SK-N-SH (cell line): ENCODE data around the gene KCTD17. TPM values are rescaled to one million over a fixed set of nuclear protein-coding genes. Genes with fewer than 3 reads are reported as not detected.

Source experiments
- CTCF ChIA-PET: fragments of 300-600, 350-600 bp; formaldehyde crosslinking; extraction: SDS; loops from one replicate; lab custom pipeline; 2021; lab: Yijun Ruan, JAX
- POLR2A ChIA-PET: fragments of 350-600 bp; sonication (Branson Sonifier 250); formaldehyde crosslinking; extraction: SDS; loops from one replicate; lab custom pipeline; 2020; ENCODE audit warnings: antibody characterized with exemption, inconsistent platforms; lab: Yijun Ruan, JAX
- DNase-seq: peaks from one replicate; pipeline ENCODE4 v3.0.0; 2012
- H2AFZ ChIP-seq: fragments of 200-600 bp; sonication (generic); 2 replicates; pipeline ENCODE4 v1.8.1; 2016; ENCODE audit warnings: antibody characterized with exemption, mild to moderate bottlenecking, low read depth
- H3F3A ChIP-seq: fragments of 200-600 bp; sonication (generic); replicated peaks from 2 replicates; pipeline ENCODE3; 2016; ENCODE audit warnings: antibody characterized with exemption, mild to moderate bottlenecking; ENCODE audit not compliant: insufficient read depth
- H3K27ac ChIP-seq, 2 experiments: fragments of 200-500 bp in 1 of 2; fragments of 200-600 bp in 1 of 2; sonication (Bioruptor generic) in 1 of 2; sonication (generic), shearing (Covaris generic) in 1 of 2; 2 replicates each; pipeline versions ENCODE4 v1.5.1 to v1.6.1; 2014 to 2016; ENCODE audit warnings: low read depth in 2 of 2, inconsistent platforms in 1 of 2, low read length in 1 of 2, mild to moderate bottlenecking in 1 of 2, mixed read lengths in 1 of 2
- H3K27me3 ChIP-seq: fragments of 200-600 bp; sonication (generic), shearing (Covaris generic); 2 replicates; pipeline ENCODE4 v1.6.1; 2016; ENCODE audit warnings: mixed run types; ENCODE audit not compliant: insufficient read depth
- H3K36me3 ChIP-seq, 2 experiments: fragments of 200-500 bp in 1 of 2; fragments of 200-600 bp in 1 of 2; sonication (Bioruptor generic) in 1 of 2; sonication (generic) in 1 of 2; replicated peaks in 1 of 2; 2 replicates each; pipeline versions ENCODE3 to v1.5.1; 2014 to 2016; ENCODE audit warnings: low read length in 1 of 2, mild to moderate bottlenecking in 1 of 2; ENCODE audit not compliant: insufficient read depth in 2 of 2, control insufficient read depth in 1 of 2
- H3K4me1 ChIP-seq, 2 experiments: fragments of 200-500 bp in 1 of 2; fragments of 200-600 bp in 1 of 2; sonication (Bioruptor generic) in 1 of 2; sonication (generic), shearing (Covaris generic) in 1 of 2; 2 replicates each; pipeline versions ENCODE4 v1.5.1 to v1.6.1; 2014 to 2016; ENCODE audit warnings: low read depth in 1 of 2, low read length in 1 of 2, mixed run types in 1 of 2; ENCODE audit not compliant: insufficient read depth in 2 of 2, control insufficient read depth in 1 of 2
- H3K4me2 ChIP-seq: fragments of 200-600 bp; sonication (generic), shearing (Covaris generic); 2 replicates; pipeline ENCODE4 v1.6.1; 2017; ENCODE audit warnings: mixed run types
- H3K4me3 ChIP-seq, 2 experiments: fragments of 200-500 bp in 1 of 2; fragments of 200-600 bp in 1 of 2; sonication (Bioruptor generic) in 1 of 2; sonication (generic), shearing (Covaris generic) in 1 of 2; 2 replicates each; pipeline versions ENCODE4 v1.5.1 to v1.8.1; 2014 to 2016; ENCODE audit warnings: low read depth in 2 of 2, inconsistent platforms in 1 of 2, low read length in 1 of 2, mild to moderate bottlenecking in 1 of 2, mixed read lengths in 1 of 2, moderate library complexity in 1 of 2
- H3K79me2 ChIP-seq: fragments of 200-600 bp; sonication (generic); 2 replicates; pipeline ENCODE4 v1.8.1; 2017; ENCODE audit warnings: mild to moderate bottlenecking; ENCODE audit not compliant: insufficient read depth
- H3K9ac ChIP-seq: fragments of 200-600 bp; sonication (generic); 2 replicates; pipeline ENCODE4 v1.6.1; 2017; ENCODE audit warnings: mixed run types
- H3K9me2 ChIP-seq: fragments of 200-600 bp; sonication (generic); 2 replicates; pipeline ENCODE4 v1.6.1; 2017; ENCODE audit warnings: mixed run types
- H3K9me3 ChIP-seq: fragments of 200-600 bp; sonication (generic); 2 replicates; pipeline ENCODE4 v1.6.1; 2017; ENCODE audit warnings: mixed run types, mild to moderate bottlenecking, moderate library complexity
- H4K20me1 ChIP-seq: fragments of 200-600 bp; sonication (generic); 2 replicates; pipeline ENCODE4 v1.6.1; 2017; ENCODE audit warnings: mild to moderate bottlenecking, mixed run types; ENCODE audit not compliant: insufficient read depth
- FOSL2 ChIP-seq: IDR thresholded peaks from 2 replicates; pipeline ENCODE4 v1.4.0; 2012; ENCODE audit warnings: low read depth, mild to moderate bottlenecking, moderate library complexity, borderline replicate concordance
- FOXM1 ChIP-seq: IDR thresholded peaks from 2 replicates; pipeline ENCODE4 v1.4.0; 2012; ENCODE audit warnings: low read depth, mild to moderate bottlenecking
- NFIC ChIP-seq: IDR thresholded peaks from 2 replicates; pipeline ENCODE4 v1.4.0; 2012; ENCODE audit warnings: borderline replicate concordance
- YY1 ChIP-seq: IDR thresholded peaks from 2 replicates; pipeline ENCODE4 v1.4.0; 2012; ENCODE audit warnings: low read depth, mild to moderate bottlenecking
- WGBS: methylation state at CpG from one replicate; pipeline ENCODE4 v1.1.6; 2017; ENCODE audit warnings: low lambda C conversion rate; 5-methylcytosine and 5-hydroxymethylcytosine counted together
- polyA plus RNA-seq, 3 experiments: library from polyadenylated mRNA; depleted of rRNA; stranded (reverse); fragments of >200 nt; gene quantifications; 2 replicates each; pipeline ENCODE4 v1.2.3, GENCODE V29; 2012
- small RNA-seq, 7 experiments: library from RNA; depleted of rRNA; stranded (forward); fragments of <200 nt; gene quantifications; one replicate each; pipeline ENCODE3, GENCODE V24; 2012
- TF ChIP-seq, protein P1 (sequence below): IDR thresholded peaks from 2 replicates; pipeline ENCODE4 v1.4.0; 2012; ENCODE audit warnings: low read depth
- TF ChIP-seq, protein P2 (sequence below): fragments of 150-350 bp; IDR thresholded peaks from 2 replicates; pipeline ENCODE4 v1.6.1; 2017; ENCODE audit warnings: antibody characterized with exemption, low read length, low read depth, borderline replicate concordance

The KCTD17 gene
- polyA plus RNA-seq, 1 of the 3 experiments (the other 2 are of a cell fraction): 57.8 TPM

DNA sequence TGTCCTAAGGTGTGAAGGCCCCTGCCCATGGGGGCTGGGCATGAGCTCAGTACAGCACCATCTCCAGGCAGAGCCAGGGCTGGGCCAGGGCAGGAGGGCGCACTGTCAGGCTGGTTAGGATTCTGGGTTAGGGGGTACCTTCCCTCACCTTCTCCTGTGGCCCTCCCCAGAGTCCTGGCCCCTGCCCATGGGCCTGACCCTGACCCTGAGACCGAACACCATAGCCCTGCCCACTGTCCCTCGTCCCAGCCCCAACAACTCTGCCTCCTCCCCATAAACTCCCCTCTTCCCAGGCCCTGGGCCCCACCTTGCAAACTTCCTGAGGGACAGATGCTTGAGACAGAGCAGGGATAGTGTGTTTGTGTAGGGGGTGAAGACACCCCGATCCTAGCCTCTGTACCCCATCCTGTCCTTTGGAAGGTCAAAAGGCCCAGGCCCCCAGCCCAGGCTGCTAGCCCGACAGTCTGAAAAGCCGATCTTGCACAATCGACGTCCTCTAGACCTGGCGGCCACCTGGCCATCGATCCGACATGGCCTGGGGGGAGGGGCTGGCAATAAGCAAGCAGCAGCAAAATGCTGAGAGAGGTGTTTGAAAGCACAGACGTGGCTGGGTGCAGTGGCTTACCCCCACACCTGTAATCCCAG, 60.7 kb downstream of the KCTD17 start:
- H3K79me2 ChIP-seq: no peaks in the 10 kb centered on the region
- no peak overlapping the region for H3K27ac ChIP-seq
- H3K27me3 ChIP-seq: no peaks in the 10 kb centered on the region; the same call in 1 of the 2 replicates
- H3F3A ChIP-seq: no peaks in the 10 kb centered on the region
- POLR2A ChIA-PET: no interaction called here
- H3K36me3 ChIP-seq: no peaks in the 10 kb centered on the region
- H3K9me3 ChIP-seq: no peaks in the 10 kb centered on the region
- CTCF ChIA-PET: no interaction called here
- no peak overlapping the region for H3K4me3 ChIP-seq
- no peak overlapping the region for H3K4me2 ChIP-seq
- no peaks in the 10 kb centered on the region for H4K20me1 ChIP-seq
- WGBS: 49% methylated on average over 11 of the region's 12 CpGs
- H3K9me2 ChIP-seq: no peaks in the 10 kb centered on the region
- TF ChIP-seq, protein P1, sequence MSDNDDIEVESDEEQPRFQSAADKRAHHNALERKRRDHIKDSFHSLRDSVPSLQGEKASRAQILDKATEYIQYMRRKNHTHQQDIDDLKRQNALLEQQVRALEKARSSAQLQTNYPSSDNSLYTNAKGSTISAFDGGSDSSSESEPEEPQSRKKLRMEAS: no peak
- TF ChIP-seq FOSL2 (no peak), FOXM1 (no peak), YY1 (no peak), NFIC (no peak)
- TF ChIP-seq, protein P2, sequence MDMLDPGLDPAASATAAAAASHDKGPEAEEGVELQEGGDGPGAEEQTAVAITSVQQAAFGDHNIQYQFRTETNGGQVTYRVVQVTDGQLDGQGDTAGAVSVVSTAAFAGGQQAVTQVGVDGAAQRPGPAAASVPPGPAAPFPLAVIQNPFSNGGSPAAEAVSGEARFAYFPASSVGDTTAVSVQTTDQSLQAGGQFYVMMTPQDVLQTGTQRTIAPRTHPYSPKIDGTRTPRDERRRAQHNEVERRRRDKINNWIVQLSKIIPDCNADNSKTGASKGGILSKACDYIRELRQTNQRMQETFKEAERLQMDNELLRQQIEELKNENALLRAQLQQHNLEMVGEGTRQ: no peak
- H3K9ac ChIP-seq: no peak overlapping the region
- H2AFZ ChIP-seq: no peak overlapping the region
- DNase-seq: no peak
- H3K4me1 ChIP-seq: no peaks in the 10 kb centered on the region

Small RNAs within 50 kb of the gene (small RNA-seq; reads per million reads assigned to genes)
- 0 reads per million in 7 experiments for gene RF00019

Other genes starting within 250 kb of the KCTD17 start
- gene PVALB, start 234.7 kb upstream of the KCTD17 start, polyA plus RNA-seq (2012; rRNA removed): not detected in 2 replicates
- not detected in 2 replicates for gene NCF4, start 190.7 kb upstream of the KCTD17 start, polyA plus RNA-seq (2012; rRNA removed)
- gene CSF2RB, start 138.1 kb upstream of the KCTD17 start, polyA plus RNA-seq (2012; rRNA removed): not detected in 2 replicates
- gene TST, start 32.3 kb upstream of the KCTD17 start, polyA plus RNA-seq (2012; rRNA removed): 47.6 and 49.4 TPM in 2 replicates
- gene MPST, start 32.0 kb upstream of the KCTD17 start, polyA plus RNA-seq (2012; rRNA removed): 45.0 and 60.4 TPM in 2 replicates
- not detected in 2 replicates for gene TMPRSS6, start 58.0 kb downstream of the KCTD17 start, polyA plus RNA-seq (2012; rRNA removed)
- 0.33 and 0.39 TPM in 2 replicates for gene IL2RB, start 98.2 kb downstream of the KCTD17 start, polyA plus RNA-seq (2012; rRNA removed)
- gene C1QTNF6, start 136.5 kb downstream of the KCTD17 start, polyA plus RNA-seq (2012; rRNA removed): 47.4 and 47.7 TPM in 2 replicates
- gene SSTR3, start 160.7 kb downstream of the KCTD17 start, polyA plus RNA-seq (2012; rRNA removed): 0.02 TPM in 1 of 2 replicates, not detected in the other
- gene RAC2, start 192.5 kb downstream of the KCTD17 start, polyA plus RNA-seq (2012; rRNA removed): 22.6 and 29.9 TPM in 2 replicates
- 0.03 and 0.07 TPM in 2 replicates for gene CYTH4, start 230.8 kb downstream of the KCTD17 start, polyA plus RNA-seq (2012; rRNA removed)